ENCODE measurements around the gene PARP8. TPM values are rescaled to one million over a fixed set of nuclear protein-coding genes. Genes with fewer than 3 reads are reported as not detected.
"Not testable (repeated sequence)": the region's sequence is repeated elsewhere in the genome, so short reads cannot be mapped to it uniquely, and the experiment has no call there.

The PARP8 gene
- total RNA-seq, 2 experiments from 2014 or later = 41.1 to 42.1 TPM

GRCh38 chr5:50763846-50764245, 97.4 kb downstream of the PARP8 start:
- CTCF ChIA-PET = no interaction called here
- POLR2A ChIA-PET = no interaction called here

- POLR2A ChIA-PET = interaction anchor here (0.6 kb wide), 1 partner anchor 99 kb away, joined by 3 read pairs; no protein-coding TSS in a partner anchor
- CTCF ChIA-PET = no interaction called here
These were observed 99.6 kb downstream of the PARP8 start for GRCh38 chr5:50766042-50766441.

GRCh38 chr5:50766462-50766861, 100.0 kb downstream of the PARP8 start:
- CTCF ChIA-PET = no interaction called here
- POLR2A ChIA-PET = no interaction called here

DNA sequence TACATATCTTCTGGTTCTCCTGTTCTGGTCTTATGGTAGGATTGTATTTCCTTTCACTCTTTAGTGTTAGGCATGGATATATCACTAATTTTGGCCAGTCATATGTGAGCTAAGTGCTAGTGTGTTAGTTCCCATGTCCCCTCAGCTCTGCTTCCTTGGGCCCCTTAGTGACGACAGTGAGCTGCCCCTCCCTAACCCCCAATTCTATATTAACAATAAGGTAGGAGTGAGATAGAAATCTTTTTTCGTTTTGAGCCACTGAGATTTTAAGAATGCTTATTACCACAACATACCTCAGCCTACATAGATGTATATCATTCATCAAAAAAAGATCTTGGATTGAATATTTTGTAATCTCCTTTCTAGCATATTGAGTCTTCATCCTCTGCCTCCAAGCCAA, 100.5 kb downstream of the PARP8 start:
- ChIA-PET CTCF (no interaction called here), POLR2A (no interaction called here)

DNA sequence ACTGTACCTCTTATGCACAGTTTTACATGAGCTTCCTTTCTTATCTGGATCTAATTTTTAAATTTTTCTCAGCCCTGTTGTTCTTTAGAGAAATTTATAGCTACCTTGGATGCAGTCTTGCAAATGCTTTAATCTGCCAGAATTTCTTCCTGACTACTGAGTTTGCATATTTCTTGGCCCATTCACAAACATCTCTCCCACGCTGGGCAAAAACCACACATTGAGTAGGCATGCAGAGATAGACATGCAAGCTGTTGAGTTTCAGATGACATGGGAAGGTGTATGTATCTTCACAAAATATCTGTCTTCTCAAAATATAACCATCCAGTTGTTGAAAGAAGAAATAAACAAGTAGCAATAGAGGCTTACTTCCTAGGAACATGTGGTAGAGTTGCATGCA, 101.2 kb downstream of the PARP8 start:
- CTCF ChIA-PET = no interaction called here
- POLR2A ChIA-PET = no interaction called here

- CTCF ChIA-PET = no interaction called here
- POLR2A ChIA-PET = no interaction called here
These were observed 102.2 kb downstream of the PARP8 start for GRCh38 chr5:50768634-50769033.

DNA sequence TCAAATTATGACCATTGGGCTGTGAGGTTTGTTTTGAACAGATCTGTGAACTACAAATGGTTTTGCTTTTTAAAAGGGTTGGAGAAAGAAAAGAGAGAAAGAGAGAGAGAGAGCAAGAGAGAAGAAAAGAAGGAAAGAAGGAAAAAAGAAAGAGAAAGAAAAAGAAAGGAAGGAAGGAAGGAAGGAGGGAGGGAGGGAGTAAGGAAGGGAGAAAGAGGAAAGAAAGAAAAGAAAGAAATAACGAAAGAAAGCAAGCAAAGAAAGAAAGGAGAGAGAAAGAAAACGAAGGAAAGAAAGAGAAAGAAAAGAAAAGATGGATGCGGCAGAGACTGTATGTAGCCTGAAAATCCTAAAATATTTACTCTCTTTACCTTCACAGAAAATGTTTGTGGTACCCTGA, 104.0 kb downstream of the PARP8 start:
- ChIA-PET POLR2A (no interaction called here), CTCF (no interaction called here)

DNA sequence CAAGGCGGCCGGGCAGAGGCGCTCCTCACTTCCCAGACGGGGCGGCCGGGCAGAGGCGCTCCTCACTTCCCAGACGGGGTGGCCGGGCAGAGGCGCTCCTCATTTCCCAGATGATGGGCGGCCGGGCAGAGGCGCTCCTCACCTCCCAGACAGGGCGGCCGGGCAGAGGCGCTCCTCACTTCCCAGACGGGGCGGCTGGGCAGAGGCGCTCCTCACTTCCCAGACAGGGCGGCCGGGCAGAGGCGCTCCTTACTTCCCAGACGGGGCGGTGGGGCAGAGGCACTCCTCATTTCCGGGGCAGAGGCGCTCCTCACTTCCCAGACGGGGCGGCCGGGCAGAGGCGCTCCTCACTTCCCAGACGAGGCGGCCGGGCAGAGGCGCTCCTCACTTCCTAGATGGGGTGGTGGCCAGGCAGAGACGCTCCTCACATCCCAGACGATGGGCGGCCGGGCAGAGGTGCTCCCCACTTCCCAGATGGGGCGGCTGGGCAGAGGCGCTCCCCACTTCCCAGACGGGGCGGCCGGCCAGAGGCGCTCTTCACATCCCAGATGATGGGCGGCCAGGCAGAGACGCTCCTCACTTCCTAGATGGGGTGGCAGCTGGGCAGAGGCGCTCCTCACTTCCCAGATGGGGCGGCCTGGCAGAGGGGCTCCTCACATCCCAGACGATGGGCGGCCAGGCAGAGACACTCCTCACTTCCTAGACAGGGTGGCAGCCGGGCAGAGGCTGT, 108.2 kb downstream of the PARP8 start:
- POLR2A ChIA-PET, CTCF ChIA-PET: not testable (repeated sequence)

DNA sequence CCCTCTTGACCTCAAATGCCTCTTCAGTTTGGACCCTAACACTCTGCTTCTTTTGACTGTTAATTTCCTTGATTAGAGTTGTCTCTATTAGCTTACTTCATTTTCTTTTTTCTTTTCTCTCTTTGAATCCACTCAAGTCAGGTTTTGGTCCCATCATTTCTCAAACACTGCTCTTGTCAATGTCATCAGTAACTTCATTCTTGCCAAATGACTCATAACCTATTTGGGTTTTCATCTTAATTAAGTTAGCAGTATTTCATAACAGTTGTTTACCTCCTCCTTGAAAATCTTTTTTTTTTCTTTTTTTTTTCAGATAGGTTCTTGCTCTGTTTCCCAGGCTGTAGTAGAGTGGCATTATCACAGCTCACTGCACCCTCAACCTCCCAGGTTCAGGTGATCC, 119.6 kb downstream of the PARP8 start:
- ChIA-PET POLR2A (interaction anchor here (0.8 kb wide), 1 partner anchor 118 kb away, joined by 3 read pairs; no protein-coding TSS in a partner anchor), CTCF (no interaction called here)

DNA sequence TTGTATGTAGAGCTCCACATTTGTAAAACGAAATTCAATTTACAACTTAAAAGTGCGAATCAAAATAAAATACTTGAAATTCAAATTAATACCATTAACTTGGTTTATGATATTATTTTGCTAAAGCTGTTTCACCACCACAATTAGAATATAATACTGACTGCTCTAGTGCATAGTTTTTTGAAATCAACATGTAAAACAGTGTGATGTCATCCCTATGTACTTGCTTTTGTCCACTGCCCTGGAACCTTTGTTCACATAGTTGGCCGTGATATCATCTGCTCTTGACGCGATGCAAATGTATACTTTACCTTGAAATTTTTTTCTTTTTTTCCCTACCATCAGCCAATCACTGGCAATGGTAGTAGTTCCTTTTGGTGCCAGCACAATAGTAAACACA, 125.4 kb downstream of the PARP8 start:
- CTCF ChIA-PET = no interaction called here
- POLR2A ChIA-PET = no interaction called here

DNA sequence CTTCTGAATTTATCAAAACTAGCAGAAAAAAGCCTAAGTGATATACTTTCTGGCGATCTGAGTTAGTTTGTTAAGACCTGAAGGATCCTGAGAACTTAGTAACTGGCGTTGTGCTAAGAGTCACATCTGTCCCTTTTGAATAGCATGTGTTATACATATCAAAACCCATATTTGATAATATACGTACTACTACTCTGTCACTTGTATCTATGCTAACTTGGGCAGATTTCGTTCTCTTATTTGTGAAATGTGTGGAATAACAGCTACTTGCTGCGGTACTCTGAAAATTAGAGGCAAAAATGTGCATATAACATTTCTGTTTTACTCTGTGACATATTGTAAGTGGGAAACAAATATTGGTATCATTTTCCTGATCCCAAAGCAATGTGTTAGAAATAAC, 126.4 kb downstream of the PARP8 start:
- CTCF ChIA-PET = no interaction called here
- POLR2A ChIA-PET = no interaction called here

GRCh38 chr5:50794812-50795211, 128.4 kb downstream of the PARP8 start:
- ChIA-PET POLR2A (interaction anchor here (0.6 kb wide), 1 partner anchor 45 kb away, joined by 4 read pairs; no protein-coding TSS in a partner anchor), CTCF (no interaction called here)

GRCh38 chr5:50798002-50798401, 131.6 kb downstream of the PARP8 start:
- CTCF ChIA-PET = no interaction called here
- POLR2A ChIA-PET = no interaction called here

- POLR2A ChIA-PET = no interaction called here
- CTCF ChIA-PET = no interaction called here
These were observed 133.2 kb downstream of the PARP8 start for GRCh38 chr5:50799596-50799995.

DNA sequence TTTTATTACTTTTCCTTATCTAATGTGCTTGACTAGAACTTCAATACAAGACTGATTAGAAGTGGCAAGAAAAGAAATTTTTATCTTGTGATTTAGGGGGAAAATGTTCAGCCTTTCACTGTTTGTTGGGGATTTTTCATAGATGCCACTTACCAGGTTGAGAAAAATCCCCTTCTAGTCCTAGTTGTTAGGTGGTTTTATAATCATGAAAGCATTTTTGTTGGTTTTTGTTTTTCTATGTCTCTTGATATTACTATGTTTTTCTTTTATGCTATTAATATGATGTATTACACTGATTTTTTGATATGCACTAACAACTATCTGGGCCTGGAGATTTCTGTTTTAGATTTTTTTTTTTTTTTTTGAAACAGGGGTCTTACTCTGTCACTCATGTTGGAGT, 134.0 kb downstream of the PARP8 start:
- CTCF ChIA-PET = no interaction called here
- POLR2A ChIA-PET = no interaction called here

DNA sequence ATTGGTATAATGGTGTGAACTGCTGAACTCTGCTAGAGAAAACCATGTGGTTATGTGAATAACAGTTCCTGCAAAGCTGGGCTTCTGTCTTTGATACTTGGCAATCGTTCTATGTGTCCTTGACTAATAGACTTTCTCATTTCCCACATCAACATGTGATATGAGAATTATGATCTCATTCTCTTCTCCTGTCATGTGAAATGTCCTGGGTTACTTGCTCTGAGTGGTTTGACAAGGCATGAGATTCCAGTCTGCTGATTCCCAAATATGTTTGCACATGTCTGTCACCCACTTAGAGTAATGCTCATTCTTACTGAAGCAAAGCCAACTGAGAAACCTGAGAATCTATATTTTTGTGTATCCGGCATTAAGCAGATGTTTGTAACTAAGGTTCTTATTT, 141.2 kb downstream of the PARP8 start:
- POLR2A ChIA-PET = no interaction called here
- CTCF ChIA-PET = no interaction called here

DNA sequence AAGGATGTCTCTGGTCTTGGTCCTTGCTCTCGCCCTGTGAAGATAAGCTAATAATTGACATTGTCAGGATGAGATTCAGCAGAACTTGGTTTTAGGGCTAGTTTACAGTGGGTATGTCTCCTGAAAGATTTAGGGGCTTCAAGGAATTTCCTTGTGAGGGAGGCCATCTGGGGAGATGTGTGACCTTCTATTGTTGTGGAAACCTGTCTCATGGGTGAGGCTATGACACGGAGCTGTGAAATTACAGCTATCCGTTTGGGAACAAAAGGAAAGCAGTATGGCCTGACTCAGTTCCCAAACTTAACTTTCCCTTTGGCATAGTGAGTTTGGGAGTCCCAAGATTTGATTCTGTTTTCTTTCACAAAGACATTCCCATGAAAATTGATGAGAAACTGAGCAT, 142.0 kb downstream of the PARP8 start:
- POLR2A ChIA-PET = no interaction called here
- CTCF ChIA-PET = no interaction called here

DNA sequence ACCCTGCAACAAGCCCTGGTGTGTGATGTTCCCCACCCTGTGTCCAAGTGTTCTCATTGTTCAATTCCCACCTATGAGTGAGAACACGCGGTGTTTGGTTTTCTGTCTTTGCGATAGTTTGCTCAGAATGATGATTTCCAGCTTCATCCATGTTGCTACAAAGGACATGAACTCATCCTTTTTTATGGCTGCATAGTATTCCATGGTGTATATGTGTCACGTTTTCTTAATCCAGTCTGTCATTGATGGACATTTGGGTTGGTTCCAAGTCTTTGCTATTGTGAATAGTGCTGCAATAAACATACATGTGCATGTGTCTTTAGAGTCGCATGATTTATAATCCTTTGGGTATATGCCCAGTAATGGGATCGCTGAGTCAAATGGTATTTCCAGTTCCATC, 145.3 kb downstream of the PARP8 start:
- CTCF ChIA-PET = not testable (repeated sequence)

DNA sequence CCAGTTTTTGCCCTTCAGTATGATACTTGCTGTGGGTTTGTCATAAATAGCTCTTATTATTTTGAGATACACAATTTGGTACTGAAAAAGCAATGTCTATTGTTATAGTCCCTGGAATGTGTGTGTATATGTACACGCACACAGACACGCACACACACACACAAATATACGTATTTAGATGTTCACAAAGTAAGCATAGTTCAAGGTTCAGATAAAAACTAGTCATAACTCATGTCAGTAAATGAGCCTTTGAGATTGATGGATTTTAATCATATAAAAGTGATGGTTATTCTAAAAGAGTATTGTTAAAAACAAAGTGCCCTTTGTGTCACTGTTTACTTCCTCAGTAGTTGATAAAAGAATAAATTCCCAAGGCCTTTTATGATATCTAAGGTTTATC, 147.3 kb downstream of the PARP8 start:
- CTCF ChIA-PET = no interaction called here
- POLR2A ChIA-PET = no interaction called here

More for the DNA sequence above, 145.3 kb downstream of the PARP8 start:
- POLR2A ChIA-PET = not testable (repeated sequence)

DNA sequence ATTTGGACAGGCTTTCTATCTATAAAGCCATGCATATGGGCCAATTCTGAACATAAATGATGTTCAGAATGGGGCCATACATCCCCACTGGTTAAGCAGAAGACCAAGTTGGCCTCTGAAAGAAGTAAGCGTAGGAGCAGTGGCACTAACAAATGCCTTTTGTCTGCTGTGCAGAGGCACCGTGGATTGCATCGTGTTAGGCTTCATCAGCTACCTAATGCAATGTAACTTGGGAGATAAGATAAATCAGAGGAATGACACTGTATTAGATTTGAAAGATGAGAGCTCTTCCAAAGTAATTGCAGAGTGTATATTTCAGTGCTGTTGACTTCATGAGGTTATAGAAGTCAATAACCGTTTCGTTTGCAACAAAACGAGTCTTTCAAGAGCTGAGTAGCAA, 148.1 kb downstream of the PARP8 start:
- ChIA-PET CTCF (no interaction called here), POLR2A (no interaction called here)

- ChIA-PET CTCF (no interaction called here), POLR2A (no interaction called here)
These were observed 155.6 kb downstream of the PARP8 start for GRCh38 chr5:50822046-50822445.

GRCh38 chr5:50822761-50823160, 156.3 kb downstream of the PARP8 start:
- ChIA-PET POLR2A (no interaction called here), CTCF (no interaction called here)

- ChIA-PET CTCF (no interaction called here), POLR2A (no interaction called here)
These were observed 157.1 kb downstream of the PARP8 start for GRCh38 chr5:50823568-50823967.
